GM18517 (cell line): Measurements from ENCODE around the gene CTRB1.

Experiments
- ATAC-seq: cut with Tn5 transposase; IDR thresholded peaks from one replicate; pipeline ENCODE4 v1.9.1; 2021; ENCODE audit warnings: mild to moderate bottlenecking, moderate library complexity; ENCODE audit not compliant: unreplicated experiment

Gene CTRB1

DNA sequence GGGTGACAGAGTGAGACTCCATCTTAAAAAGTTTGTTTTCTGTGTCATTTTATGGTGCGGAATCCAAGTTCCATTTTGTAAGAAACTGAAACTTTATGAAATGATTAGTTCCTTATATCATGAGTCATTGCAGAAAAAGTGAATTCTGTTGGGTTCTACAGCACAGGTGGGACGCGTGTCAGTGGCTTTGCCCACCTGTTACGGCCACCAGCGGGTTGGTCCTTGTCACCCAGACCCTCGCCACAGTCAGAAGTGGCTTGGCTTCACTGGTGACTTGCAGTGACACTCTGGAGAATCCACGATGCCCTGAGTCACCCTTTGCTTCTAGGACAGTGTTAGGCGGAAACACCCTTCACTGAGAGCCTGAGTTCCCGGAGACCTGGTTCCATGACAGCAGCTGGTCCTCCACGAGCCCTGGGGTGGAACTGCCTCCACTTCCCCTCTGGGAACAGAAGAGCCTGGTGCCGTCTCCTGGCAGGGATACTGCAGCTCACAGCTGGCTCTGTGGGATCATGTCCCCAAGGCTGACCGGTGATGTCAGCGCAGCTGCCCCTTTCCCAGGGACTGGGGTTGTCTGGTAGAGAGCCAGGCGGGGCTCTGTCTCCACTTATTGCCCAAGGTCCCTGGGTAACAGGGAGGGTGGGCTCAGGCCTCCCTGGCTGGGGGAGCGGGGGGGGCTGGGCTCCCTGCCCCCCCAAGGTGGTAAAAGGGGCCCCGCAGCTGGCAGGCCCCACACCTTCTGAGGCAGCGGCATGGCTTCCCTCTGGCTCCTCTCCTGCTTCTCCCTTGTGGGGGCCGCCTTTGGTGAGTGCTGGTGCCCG, at the start of gene CTRB1:
Gene CTRB1, plus strand, starts transcription at position 733 of the 821 bp plus-strand sequence. Its CDS starts 20 bp downstream, at position 753.
- peak; percentile 72 for ATAC-seq

DNA sequence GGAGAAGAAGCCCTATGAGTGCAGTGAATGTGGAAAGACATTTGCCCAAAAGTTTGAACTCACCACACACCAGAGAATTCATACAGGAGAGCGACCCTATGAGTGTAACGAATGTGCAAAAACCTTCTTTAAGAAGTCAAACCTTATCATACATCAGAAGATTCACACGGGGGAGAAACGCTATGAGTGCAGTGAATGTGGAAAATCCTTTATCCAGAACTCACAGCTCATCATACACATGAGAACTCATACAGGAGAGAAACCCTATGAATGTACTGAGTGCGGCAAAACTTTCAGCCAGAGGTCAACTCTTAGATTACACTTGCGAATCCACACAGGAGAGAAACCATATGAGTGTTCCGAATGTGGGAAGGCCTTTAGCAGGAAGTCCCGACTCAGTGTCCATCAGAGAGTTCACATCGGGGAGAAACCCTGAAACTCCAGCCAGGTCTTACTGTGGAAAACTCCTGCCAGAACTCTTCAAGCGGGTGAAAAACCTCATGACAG, 48.8 kb upstream of the CTRB1 start:
- no peak for ATAC-seq

DNA sequence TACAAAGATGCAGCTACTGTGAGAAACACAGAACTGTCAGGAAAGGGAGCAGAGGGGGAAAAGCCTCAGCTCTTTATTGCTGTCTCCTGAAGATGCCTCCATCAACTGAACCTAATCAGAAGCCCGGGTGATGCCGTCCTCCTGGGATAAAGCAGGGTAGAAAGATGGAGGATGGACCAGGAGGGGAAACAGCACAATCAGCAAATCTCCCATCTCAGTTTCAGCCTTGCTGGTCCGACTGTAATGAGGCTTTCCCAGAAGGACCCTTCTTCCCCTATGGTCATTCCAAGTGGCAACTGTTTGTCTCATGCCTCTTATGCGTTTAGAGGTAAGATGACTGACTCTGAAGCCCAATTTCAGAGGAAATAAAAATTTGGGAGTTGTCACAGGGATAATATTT, 46.2 kb upstream of the CTRB1 start:
- no peak for ATAC-seq

DNA sequence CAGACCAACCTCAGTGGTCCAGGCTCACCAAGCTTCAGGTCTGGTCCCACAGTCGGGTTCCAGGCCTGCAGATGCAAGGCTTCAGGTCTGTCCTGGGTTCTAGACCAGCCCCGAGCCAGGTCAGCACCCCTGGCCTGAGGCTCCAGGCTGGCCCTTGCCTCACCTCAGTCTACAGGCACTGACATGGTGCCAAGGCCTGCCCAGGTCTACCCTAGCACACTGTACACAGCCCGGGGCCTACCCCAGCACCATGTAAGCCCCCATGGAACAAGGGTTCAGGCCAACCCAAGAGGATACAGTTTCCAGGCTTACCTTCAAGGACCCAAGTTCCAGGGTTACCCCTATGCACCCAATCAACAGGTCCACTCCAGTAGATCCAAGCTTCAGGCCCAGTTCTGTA, 43.7 kb upstream of the CTRB1 start:
- no peak for ATAC-seq

DNA sequence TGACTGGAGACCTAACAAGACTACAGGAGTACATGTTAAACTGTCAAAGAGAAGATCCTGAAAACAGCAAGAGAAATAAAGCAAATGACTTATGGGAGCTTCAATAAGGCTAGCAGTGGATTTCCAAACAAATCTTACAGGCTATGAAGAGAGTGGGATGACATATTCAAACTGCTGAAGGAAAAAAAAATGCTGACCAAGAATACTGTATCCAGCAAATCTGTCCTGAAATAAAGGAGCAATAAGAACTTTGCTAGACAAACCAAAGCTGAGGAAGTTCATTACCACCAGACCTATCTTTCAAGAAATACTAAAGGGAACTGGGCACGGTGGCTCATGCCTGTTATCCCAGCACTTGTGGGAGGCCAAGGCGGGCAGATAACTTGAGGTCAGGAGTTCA, 41.9 kb upstream of the CTRB1 start:
- no peak for ATAC-seq

DNA sequence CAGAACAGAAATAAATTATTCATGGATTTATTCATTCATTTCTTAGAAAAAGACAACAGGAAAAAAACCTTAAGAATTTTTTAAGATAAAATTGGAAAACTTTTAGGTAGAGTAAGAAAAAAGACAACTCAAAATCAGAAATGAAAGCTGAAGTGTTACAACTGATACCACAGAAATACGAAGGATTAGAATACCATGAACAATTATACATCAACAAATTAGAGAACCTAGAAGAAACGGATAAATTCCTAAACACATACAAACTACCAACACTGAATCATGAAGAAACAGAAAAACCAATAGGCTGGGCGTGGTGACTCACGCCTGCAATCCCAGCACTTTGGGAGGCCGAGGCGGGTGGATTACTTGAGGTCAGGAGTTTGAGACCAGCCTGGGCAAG, 39.6 kb upstream of the CTRB1 start:
- ATAC-seq: no peak

DNA sequence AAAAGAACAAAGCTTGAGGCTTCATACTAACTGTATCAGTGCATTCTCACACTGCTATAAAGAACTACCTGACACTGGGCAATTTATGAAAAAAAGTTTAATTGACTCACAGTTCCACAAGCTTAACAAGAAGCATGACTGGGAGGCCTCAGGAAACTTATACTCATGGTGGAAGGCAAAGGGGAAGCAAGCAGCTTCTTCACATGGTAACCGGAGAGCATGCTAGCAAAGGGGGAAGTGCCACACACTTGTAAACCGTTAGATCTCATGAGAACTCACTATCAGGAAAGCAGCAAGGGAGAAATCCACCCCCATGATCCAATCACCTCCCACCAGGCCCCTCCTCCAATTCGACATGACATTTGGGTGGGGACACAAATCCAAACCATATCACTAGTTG, 37.2 kb upstream of the CTRB1 start:
- no peak for ATAC-seq

DNA sequence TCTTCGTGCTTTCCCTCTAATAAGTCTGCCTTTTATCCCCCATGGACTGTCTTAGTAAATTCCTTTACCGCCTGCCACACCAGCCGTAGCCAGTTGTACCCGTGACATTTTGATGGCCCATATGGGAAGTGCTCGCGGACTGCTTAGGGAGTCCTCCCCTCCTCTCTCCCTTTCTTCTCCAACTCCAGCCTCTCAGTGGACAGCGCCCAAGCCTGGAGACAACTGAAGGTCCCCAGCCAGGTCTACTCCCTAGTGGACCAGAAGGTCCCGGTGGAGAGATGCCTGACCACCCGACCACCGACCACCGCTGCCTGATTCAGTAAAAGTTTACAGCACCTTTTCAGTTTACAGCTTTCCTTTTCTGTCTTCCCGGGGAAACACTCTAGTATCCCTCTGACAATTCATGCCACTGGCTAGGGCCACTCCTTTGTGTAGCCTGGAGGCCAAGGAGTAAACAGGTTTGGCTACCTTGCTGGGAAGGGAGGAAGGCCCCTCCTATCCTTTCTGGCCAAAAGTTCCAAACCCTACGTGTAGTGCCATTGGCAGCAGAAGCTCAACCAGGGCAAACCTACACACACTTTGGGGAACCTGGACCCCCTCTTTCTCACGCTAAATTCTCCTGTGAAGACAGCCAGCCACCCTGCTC, 29.8 kb upstream of the CTRB1 start:
- no peak for ATAC-seq

DNA sequence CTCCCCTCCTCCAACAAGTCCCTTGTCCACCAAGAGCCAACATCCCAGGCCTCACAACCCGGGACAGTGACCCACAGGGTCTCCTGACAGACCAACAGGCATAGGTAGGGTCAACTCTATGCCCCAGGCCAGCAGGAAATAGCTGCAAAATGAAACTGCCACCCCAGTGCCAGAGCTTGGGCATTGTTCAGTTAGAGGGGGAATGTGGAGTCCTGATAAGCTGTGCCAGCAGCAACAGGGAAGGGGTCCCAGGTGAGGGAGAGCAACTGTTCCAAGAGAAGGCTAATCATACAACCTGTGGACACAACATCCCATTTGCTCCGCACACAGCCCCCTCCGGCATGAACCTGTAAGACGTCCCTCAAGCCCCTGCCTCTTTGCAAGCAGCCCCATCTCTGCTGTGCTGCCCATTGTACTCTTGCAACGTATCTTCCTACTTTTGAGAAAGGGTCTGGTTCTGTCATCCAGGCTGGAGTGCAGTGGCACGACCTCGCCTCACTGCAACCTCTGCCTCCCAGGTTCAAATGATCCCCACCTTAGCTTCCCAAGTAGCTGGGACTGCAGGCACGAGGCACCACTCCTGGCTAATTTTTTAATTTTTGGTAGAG, 29.0 kb upstream of the CTRB1 start:
- ATAC-seq: no peak

DNA sequence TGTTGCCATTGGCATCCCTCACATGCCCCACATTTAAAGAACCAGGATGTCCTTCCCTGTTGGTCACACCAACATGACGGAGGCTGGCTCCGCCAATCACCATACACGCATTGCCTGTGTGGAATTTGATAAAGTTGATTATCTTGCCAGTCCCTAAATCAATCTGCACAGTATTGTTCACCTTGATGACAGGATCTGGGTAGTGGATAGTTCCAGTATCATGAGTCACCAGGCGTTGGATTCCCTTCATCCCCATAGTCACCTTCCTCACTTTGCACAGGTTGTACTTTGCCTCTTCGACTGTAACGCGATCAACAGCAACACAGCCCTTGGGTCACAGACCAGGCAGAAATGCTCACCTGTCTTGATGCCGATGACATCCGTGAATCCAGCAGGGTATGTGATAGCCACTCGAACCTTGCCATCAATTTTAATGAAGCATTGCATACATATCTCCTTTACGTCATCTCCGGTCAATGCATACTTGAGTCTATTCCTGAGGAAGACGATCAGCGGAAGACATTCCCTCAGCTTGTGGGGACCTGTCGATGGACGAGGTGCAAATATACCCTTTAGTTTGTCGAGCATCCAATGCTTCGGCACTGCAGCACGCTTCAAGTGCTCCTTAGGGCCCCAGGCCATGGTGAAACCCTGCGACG, 26.1 kb upstream of the CTRB1 start:
- ATAC-seq: no peak

DNA sequence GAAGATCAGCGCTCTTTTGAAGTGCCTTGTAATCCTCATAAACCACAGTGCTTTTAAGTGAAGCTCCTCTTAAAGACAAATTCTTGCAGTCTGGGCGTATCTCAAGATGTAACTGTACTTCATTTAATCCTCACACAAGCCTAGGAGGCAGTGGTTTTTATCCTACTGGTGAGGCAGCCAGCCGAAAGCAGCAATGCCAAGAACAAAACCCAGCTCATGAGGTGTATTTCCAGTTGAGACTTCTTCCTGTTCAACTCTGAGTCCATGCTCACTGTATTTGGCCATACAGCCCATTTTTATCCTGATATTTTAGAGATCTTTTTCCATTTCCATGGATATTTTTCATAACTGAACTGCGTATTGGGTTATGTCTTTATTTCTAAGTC, 25.5 kb upstream of the CTRB1 start:
- no peak for ATAC-seq

DNA sequence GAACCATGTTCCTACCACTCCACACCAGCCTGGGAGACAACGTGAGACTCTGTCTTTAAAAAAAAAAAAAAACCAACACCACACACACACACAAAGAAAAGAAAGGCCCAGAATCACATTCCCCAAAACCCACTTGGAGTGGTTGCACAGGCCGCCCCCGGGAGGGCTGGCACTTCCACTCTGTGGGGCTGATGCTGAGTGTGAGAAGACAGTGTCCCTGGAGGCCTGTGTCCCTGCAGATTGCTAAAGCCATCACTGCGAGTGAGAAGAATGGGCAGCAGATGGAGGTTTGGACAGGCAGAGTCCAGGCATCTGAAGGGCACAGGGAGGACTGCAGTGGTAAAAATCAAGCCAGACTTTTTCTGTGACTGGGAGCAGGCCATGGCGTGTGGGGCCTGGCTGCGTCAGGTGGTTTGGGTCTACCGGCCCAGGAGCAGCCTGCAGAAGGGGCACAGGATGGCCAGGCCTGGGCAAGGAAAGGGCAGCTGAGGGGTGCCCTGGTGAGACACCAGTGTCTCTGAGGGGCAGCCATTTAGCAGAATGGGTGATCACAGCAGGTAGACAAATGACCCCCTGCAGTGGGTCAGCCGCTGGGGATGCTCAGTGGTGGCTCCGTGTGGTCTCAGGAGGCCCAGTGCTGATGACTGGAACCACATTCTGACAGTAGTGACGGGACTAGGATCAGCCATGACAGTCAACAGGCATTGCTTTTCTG, 24.9 kb upstream of the CTRB1 start:
- ATAC-seq: no peak

DNA sequence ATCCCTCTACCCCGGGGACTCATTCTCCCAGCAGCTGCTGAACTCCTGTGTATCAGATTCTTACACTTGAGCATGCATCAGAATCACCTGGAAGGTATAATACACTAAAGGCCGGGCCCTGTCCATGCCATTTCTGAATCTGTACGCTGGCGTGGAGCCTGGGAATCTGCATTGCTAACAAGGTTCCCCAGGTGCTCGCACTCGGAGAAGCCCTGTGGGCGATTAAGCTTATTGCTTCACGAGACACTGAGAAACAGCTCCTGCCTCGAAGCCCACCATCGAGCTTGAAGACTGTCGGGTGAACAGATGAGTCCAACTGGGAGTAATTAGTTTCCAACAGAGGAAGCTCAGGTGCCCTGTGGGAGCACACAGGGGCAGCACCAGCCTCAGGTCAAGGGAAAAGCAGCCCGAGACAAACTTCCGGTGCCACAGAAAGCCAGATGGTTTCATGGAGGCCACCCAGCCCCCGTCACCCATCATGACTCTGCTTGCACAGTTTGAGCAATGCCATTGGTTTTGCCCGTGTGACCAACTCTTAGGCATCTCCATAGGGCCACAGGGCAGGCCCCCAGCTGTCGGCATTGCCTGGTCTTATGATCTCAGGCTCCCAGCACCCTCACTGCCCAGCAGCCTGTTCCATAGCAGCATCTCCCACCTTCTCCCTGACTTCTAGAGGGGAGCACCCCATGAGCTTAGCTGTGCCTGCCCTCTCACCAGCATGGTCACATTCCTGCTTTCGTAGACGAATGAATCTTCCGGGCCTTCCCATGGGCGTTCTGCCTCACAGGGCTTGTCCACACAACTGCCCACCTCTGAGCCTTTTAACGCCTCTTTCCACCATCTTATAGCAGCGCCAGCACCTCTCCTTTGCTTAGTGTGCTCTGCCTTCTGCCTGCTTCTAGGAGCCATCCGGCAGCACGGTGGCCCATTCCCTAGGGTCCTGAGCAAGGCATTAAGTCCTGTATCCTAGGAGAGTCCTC, 22.7 kb upstream of the CTRB1 start:
- ATAC-seq: no peak

DNA sequence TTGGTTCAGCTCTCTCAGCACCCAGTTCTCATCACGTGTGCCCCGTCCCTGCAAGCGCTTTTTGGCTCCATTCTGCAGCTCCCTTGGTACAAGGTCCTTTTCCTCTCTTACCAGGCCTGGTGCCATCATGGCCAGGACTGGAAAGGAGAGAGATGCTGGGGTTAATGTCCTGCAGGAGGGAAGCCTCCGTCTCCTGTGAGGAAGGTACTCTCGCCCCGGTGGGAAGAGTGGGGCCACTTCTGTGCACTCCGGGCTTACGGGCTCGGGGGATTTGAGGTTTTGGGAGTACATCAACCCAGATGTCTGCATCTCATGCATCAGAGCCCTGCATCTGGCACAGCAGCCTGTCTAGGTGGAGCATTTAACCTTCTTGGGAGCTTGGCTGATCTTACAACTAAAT, 22.0 kb upstream of the CTRB1 start:
- no peak for ATAC-seq

DNA sequence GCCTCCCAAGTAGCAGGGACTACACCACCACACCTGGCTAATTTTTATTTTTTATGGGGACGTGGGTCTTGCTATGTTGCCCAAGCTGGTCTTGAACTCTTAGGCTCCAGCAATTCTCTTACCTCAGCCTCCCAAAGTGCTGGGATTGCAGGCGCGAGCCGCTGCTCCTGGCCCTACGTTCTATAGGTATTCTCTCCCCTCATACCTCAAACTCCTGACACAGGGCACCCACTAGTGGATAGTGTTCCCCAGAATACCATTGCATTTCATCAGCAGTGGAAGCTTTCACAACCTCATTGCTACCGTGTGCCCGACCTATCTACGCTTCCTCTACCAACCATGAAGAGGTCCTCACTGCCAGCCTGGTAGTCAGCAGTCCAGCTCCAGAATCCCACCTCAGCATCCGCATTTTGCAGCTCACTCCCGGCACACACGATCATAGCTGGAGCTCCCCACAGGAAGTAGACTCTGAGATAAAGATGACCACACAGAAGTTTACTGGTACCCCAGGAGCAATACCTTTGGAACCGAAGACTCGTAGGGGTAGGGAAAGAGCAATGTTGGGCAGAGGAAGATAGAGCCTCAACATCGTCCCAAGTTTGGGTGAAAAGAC, 21.2 kb upstream of the CTRB1 start:
- ATAC-seq: no peak

DNA sequence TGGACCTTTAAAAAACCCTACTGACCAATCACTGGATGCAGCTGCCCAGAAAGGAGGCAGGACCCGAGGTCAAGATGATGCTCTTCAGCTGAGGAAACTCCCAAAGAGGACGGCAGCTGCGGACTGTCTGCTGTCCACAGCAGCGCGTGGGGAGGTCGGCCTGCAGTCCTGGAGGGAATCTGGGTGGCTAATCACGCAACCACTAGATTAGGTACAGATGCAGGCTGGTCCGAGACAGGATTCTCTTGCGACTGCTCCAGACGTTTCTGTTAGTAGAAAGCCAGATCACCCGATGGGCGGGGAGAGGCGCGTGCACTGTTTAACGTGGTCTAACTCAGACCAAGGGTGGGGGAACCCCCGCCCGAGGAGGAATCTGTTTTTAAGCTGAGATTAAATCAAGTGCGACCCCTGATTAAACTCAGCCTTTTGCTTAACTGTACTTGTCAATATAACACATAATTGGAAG, 20.6 kb upstream of the CTRB1 start:
- no peak for ATAC-seq

DNA sequence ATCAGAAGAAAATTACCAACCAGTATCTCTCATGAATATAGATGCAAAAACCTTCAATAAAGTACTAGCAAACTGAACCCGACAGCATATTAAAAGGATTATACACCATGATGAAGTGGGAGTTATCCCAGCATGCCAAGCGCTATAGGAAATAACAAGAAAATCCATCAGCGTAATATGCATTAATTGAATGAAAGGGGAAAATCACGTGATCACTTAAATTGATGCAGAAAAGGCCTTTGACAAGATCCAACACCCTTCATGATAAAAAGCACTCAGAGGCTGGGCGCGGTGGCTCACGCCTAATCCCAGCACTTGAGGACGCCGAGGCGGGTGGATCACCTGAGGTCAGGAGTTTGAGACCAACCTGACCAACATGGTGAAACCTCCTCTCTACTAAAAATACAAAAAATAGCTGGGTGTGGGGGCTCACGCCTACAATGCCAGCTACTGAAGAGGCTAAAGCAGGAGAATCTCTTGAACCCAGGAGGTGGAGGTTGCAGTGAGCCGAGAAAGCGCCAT, 16.7 kb upstream of the CTRB1 start:
- ATAC-seq: no peak

DNA sequence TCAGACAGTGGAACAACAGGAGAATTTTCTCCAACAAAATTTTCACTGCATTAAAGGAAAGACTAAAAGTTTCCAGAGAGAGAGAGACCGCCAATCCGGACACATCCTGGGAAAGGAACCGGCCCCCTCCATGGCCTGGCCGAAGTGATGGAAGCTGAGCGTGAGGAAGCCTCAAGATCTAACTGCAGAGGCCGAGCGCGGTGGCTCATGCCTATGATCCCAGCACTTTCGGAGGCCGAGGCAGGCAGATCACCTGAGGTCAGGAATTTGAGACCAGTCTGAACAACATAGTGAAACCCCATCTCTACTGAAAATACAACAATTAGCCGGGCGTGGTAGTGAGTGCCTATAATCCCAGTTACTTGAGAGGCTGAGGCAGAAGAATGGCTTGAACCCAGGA, 15.7 kb upstream of the CTRB1 start:
- ATAC-seq: no peak
